Activated gamma-delta T cell treated with Interleukin-2 at 50 U/mL for 16 hours (primary cell): ENCODE results near the gene CNPY1.
"Not testable (repeated sequence)": the region's sequence is repeated elsewhere in the genome, so short reads cannot be mapped to it uniquely, and the experiment has no call there.

Experiments used
- DNase-seq: peaks from one replicate; pipeline ENCODE4 v3.0.0-alpha.2; 2020

The CNPY1 gene

GRCh38 chr7:155577509-155577905 is 31.1 kb upstream of the CNPY1 start:
- DNase-seq = no peak

GRCh38 chr7:155576900-155577508 is 30.6 kb upstream of the CNPY1 start:
- no peak for DNase-seq

DNA sequence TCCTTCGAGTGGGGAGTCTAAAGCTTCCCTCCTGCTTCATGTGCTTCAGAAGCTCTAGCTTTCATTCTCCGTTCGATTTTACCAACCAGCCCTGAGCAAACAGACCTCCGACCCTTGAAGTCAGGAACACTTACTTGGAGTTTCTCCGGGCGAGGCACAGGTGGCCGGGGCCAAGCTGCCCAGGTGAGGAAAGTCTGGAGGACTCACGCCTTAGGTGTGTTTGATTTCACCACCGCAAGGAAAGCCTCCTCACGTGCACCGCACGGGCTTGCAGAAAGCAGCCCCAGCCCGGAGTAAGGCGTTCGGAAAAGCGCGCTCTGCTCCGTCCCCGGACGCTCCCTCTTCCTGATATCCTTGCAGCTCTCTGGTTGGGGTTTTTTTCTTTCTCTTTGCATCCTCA is 30.1 kb upstream of the CNPY1 start:
- no peak for DNase-seq

DNA sequence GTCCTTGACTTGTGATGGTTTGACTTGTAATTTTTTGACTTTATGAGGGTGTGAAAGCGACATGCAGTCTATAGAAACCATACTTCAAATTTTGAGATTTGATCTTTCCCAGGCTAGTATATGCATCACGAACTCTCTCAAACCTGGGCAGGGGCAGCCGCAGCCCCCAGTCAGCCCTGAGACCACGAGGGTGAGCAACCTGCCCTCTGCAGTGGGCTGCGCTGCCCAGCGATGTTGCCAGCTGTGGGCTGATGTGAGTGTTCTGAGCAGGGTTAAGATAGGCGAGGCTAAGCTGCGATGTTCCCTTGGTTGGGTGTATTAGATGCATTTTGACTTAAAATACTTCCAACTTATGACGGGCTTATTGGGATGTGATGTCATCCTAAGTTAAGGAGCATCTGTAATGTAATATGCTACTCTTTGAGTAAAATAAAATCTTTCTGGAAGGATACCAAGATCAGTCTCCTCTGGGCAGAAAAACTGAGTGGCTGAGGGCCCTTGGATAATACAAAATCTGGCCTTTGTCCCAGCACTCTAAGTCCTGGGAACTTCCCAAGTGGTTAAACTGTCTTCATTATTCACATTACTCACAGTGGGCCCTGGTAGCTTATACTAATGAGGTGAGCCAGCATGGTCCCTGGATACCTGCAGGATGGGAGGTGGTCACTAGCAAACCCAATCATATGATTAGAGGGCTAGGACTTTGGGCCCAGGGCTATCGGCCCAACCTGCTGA is 28.4 kb upstream of the CNPY1 start:
- no peak for DNase-seq

DNA sequence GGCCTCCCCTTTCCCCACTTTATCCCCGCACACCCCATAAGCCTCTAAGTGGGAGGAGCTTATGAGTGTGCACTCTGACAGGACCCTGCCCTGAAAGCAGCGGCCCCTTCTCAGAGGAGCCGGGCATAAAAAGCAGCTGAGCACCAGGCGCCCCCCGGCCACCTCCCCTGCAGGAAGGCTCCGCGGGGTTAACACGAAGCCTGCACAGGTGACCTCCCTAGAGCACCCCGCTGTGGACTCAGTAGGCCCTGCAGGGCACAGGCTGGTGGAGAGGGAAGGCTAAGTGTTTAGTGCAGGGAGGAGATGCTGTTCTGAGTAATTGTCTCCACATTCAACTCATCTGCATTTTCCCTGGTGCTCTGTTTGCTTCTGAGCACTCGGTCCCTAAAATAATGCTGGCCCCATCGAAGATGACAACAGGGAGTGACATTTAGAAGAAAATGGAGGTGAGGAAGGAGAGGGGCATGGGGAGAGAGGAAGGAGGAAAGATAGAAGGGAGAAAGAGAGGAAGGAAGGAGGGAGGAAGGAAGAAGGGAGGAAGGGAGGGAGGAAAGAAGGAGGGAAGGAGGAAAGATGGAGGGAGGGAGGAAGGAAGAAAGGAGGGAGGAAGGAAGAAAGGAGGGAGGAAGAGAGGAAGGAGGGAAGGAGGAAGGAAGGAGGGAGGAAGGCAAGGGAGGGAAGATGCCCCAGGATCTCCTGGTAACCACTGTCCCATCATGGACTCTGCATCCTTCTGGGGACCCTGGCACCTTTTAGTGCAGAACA is 25.4 kb upstream of the CNPY1 start:
- no peak for DNase-seq

DNA sequence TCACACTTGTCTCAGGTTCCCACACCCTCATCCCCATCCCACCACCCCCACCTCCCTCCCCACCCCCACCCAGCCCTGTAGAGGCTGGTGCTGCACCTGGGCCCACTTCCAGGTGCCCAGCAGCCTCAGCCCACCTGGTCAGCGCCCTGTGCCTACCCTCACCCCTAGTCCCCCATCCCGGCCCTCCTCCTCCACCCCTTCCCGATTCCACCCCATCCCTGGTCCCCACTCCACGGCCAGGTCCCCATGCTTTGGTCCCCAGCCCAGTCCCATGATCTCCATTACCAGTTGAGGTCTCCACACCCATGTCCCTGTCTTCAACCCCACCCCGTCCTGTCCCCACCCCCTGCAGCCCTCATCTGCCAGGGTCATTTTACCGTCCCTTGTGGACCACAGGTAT is 24.6 kb upstream of the CNPY1 start:
- no peak for DNase-seq

- DNase-seq = no peak
These were observed 24.0 kb upstream of the CNPY1 start for GRCh38 chr7:155570171-155570958.

DNA sequence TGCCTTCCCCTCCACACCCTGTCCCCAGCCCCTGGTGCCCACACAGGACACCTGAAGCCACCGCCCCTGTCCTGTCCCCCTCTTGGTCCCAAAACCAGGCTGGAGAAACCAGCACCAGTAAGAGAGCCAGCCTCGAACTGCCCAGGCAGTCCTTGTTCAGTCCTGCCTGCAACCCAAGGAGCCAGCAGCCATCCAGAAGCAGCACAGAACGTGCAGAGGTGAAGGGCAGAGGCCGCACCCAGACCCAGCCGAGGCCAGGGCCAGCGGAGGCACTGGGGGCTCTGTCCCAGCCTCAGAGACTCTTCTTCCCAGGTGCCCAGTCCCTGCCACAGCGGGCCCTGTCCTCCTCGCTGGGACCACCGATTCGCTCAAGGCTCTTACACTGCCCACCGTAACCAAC is 23.3 kb upstream of the CNPY1 start:
- no peak for DNase-seq

DNA sequence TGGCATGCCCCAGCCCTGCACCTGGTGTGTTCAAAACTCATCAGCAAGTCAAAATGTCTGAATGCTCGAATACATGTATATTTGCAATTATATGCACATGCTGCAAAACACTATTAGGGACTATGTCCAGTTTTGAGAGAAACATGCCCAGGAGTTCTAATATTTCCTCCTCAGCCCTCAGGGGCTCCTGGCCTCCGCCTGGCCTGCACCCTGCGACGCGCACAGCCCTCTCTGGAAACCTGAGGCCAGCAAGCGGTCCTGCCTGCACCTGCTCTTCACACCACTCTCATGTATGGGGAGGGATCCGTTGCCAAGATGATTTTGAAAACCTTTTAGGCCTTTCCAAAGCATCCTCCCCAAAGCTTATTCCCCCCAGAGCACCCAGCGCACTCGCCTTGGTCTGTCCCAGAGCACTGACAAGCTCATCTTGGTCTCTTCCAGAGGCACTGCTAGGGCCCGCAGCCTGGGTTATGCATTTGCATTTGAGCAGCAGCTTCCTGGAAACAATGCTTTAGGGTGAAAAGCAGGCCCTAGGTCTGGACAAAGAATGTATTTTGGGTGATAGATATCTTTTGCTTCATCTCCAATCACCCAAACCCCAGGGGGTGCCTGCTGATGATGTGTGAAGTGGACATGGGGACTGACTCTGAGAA is 22.6 kb upstream of the CNPY1 start:
- no peak for DNase-seq

DNA sequence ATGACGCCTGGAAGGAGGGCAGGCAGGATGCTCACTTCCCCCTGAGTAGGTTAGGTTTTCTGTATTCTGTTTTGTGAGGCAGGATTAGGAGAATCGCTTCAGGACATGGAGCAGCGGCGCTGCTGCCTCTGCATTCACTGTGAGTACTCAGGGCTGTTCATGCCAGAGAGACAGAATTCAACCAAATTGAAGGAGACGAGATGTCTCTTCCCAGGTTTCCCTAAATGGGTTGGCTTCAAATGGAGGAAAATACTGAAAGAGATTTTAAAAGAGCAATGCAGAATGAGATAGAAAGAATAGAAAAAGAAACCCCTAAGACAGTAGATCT is 21.9 kb upstream of the CNPY1 start:
- DNase-seq = no peak

GRCh38 chr7:155567646-155568332 is 21.4 kb upstream of the CNPY1 start:
- DNase-seq = no peak

DNA sequence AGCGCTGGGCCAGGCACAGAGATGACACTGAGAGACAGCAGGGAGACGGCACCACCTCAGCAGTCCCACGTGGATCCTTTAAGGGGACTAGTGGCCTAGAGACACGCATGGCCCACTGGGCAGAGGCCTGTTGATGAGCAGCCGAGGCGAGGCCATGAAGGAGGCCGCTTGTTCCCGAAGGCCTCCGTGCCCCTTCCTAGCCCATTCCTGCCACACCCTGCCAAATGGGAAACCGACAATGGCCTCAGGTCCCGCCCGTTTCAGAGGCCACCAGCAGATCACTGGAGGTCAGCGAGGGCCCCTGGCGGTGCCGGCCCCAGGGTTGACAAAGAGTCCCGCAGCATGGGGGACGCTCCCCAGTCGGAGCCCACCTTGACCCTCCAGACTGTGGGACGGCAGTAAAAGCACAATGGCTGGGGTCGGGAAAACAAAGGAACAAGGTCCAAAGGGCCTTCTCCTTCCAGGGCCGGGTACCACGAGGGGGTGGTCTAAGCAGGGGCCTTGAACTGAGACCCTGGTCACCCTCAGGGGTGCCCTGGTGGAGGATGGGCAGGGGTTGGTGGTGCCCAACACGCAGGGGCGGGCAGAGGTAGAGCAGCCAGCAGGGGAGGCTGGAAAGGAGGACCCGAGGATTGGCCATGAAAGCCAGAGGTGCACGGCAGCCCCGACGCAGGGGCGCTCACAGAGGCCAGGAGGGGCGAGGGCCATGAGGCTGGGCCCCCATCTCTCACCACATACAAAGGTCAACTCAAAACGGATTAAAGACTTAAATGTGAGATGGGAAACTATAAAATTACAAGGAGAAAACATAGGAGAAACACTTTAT is 19.9 kb upstream of the CNPY1 start:
- no peak for DNase-seq

- DNase-seq = no peak
These were observed 19.2 kb upstream of the CNPY1 start for GRCh38 chr7:155565596-155565995.

- not testable (repeated sequence) for DNase-seq
These were observed 16.6 kb upstream of the CNPY1 start for GRCh38 chr7:155562976-155563375.

DNA sequence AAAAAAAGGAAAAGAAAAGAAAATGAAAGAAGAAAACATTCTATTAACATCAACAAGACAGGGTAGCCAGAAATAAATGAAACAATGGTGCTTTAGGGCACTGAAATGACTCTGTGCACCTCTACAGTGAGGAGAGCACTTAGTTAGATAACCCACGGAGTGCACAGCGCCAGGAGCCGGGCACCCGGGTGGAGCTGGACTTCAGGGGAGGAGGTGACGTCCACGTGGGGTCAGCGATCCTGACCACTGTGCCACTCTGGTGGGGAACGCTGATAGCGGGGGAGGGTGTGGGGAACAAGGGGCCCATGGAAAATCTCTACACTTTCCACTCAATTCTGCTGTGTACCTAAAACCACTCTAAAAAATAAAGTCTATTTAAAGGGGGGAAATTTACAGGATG is 15.7 kb upstream of the CNPY1 start:
- no peak for DNase-seq

DNA sequence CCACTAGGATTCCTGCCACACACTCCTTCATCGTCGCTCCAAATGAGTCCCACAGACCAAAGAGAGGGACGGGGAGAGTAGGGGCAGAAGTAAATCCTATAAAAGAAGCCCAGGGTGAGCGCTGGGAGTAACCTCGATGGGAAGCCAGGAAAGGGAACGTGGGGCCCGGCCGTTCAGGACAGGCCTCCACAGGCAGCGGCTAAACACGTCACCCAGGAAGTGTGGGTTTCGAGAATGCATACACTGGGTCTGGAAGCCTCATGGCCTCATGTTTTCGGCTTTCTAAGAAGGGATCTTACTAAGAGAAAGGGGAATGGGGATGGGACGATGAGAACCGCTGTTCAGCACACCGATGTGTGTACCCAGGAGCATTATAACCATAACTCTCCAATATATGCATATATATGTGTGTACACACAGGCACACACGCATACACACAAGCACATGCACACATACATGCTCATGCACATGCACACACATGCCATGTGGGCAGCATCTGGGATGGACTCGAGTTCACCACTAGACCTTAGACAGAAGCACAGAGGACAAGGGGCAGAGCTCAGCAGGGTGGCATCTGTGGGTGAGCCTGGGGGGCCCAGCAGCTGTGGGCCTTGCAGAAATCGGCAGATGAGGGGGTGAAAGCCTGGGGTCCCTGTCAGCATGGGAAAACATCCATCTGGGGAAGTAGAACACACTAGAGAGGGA is 14.8 kb upstream of the CNPY1 start:
- no peak for DNase-seq

DNA sequence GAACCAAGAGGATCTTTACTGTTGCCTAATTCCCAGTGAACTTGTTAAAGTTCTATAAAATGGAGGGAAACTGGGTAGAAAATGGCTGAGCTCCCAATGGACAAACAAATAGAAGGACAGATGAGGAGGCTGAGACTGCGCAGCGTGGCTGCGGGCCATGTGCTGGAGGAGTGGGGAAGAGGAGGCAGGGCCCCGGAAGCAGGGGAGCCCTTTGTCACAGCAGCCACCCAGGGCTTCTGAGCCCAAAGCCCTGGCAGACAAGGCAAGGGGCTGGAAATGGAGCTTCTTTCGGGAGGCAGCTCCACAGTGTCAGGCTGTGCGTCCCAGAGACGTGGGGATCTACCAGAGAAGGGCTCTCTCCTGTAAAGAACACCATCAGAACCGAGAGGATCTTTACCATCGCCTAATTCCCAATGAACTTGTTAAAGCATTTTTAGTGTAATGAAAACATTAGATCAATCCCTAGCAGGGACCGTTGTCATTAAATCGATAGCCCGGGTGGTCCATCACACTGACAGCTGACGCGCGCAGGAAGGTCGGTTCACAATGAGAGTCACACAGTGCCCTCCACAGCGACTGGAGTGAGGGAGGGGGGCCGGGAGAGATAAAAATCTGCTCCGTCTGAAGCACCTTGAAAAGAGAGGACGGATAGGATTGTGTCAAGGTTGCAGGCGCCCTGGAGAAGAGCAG is 14.0 kb upstream of the CNPY1 start:
- no peak for DNase-seq

GRCh38 chr7:155559519-155560108 is 13.3 kb upstream of the CNPY1 start:
- DNase-seq = no peak

- DNase-seq = no peak
These were observed 12.6 kb upstream of the CNPY1 start for GRCh38 chr7:155558961-155559360.

DNA sequence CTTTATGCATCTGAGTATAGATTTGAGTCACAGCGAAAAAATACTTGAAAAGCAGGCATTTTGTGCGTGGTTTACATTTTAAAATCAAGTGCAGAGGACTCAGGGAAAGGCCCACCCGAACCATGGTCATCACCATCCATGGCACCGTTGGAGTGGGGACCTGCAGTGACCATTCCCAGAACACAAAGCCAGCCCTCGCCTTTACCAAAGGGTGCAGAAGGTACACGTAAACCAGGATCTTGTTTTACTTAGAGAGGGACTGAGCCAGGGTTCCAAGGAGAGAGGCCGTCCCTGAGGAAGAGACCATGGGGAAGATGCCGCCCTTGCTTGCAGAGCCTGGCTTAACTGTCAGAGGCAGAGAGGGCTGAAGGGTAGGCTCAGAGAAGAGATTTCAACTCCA is 12.0 kb upstream of the CNPY1 start:
- no peak for DNase-seq
